HG03575 (cell line): Measurements from ENCODE around the gene MS4A6E.
A peak's percentile ranks its signal among the peaks of the same experiment; 100 is the strongest.
"Not testable (repeated sequence)": the region's sequence is repeated elsewhere in the genome, so short reads cannot be mapped to it uniquely, and the experiment has no call there.

Source experiments
- ATAC-seq: cut with Tn5 transposase; IDR thresholded peaks from one replicate; pipeline ENCODE4 v1.9.1; 2021; ENCODE audit not compliant: unreplicated experiment, insufficient number of reproducible peaks, low FRiP score; ENCODE audit errors: extremely low read depth

Gene MS4A6E

DNA sequence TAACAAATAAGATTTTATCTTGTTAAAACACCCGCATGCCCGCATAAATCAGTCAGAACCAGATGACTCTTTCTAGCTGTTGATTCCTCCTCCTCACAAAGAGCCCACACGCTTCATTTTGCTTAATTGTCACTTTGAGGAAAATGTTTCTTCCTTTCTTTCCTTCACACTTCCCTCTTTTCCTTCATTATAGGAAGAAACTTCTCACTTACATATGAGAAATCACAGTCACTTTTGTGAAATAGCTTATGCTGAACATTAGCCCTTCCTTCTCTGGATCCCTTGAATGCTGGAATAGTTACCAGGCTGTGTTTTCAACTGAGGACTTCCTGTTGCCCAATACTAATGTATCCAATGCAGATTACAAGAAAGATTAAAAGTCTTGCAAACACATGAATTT lies 5.8 kb downstream of the MS4A6E start:
- ATAC-seq = no peak

DNA sequence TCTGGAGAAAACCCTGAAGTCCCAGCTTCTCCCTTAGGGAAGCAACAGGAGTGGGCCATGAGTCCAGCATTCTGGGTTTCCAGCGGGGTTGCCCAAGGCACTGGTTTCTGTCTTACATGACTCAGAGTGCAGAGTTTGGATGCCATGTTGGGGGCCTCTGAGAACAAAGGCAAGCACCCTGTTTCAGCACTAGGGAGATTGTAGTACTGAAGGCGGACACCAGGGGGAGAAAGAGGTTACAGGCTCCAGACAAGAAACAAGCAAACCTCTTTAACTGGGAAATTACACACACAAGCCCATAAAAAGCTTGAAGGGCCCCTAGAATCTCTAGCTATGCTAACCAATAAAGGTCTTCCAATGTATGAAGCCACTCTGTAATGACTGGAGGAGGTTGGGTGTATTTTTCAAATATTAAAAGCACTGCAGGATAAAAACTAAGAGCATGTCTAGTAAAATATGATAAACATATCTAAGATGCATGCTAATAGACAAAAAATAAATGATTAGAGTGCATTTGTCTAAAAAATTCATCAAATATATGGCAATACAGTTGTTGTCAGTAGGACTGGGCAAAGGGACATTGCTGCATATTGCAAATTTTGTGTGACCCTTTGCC lies 7.1 kb downstream of the MS4A6E start:
- no peak for ATAC-seq

DNA sequence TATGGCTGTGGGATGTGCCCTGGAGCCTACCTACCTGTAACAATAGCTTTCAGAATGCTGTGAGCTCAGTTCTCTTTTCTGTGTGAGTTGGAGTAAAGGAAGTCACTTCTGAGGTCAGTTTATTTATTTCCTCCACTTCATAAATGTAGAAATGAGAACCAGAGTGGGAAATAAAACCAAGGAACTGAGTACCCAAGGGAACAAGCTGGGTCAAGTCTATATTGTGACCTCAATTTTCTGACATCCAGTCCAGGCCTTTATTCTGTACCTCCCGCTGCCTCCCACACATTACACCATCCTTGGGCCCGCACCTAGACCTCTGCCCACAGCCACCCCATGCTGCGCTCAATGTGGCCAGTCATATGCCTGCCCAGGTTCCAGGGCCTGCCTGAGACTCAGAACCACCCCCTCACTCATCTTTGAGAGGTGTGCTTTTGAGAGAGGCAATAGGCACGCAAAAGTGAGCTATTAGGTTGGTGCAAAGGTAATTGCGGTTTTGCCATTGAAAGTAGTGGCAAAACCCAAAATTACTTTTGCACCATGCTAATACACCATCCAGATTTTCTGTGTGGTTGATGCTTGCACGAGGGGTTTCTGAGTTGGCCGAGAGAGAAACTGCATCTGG lies 9.8 kb downstream of the MS4A6E start:
- no peak for ATAC-seq

DNA sequence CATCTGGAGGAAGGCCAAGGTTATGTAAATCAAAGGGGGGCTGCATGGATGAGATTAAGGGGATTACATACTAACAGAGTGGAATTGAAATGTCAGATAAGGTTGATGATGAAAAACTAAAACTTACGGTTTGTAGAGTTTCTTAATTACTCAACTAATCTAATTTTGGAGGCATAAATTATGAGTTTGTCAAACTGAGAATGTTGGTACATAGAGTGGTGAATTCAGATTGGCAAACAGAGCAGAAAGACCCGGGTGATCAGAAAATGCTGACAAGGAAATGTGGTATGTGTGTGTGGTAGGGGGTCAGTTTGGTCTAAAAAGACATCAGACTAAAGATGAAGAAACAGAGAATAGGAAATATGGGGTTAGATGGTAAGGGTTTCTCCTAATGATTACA lies 11.0 kb downstream of the MS4A6E start:
- ATAC-seq = no peak

DNA sequence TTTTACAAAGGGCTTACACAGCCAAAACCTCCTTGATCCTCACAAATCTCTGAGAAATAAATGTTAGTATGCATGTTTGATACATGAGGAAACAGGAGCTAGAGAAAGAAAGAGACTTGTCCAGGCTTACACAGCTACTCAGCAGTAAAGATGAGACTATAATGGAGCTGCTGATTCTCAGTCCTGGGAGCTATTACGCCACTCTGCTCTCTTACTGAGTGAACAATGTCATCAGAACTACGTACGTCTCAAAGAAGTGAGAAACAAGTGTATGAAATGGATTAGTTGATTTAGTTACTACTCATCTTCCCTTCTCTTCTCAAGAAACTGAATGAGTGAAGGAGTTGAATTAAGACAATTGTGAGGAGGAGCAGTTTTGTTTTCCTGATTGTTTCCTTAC lies 12.3 kb downstream of the MS4A6E start:
- ATAC-seq = no peak

DNA sequence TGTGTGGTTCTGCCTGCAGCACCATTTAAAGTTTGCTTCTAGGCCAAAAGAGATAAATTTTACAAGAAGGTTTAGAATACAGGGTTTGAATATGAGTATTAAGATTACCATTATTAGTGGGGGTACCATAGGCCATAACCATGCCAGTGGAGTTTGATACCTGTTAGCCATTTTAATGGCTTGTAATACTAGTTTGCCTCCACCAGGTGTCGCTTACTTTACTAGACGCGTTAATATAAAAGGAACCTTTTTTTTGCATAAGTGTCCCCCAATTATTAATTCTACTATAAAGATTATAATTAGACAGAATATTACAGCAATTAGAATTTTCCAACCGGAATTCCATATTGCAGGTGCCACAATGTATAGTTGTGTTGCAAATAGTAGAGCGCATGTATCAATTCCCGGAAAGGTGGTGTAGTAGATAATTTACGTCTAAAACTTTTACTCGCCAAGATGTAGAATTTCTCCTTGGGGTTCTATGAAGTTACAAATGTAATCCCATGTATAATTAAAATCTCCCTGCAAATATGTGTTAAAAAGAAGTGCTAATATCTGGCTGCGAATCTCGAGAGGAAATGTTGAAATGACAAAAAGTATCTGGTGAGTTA lies 16.1 kb downstream of the MS4A6E start:
- no peak for ATAC-seq

DNA sequence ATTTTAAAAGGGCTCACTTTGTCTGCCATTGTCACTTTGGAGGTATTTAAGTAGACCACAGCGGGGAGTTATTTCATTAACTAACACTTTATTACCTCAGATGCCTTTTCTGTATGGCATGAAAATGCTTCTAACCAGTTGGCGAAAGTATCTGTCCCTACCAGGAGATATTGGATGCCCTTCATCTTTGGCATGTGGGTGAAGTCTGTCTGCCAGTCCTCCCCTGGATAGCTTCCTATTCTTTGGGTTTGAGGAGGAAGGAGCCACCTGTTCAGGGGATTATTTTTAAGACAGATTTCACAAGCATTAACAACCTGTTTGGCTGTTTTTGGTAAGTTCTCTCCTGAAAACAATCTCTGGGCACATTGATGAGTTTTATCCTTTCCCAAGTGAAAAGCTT lies 17.1 kb downstream of the MS4A6E start:
- no peak for ATAC-seq

DNA sequence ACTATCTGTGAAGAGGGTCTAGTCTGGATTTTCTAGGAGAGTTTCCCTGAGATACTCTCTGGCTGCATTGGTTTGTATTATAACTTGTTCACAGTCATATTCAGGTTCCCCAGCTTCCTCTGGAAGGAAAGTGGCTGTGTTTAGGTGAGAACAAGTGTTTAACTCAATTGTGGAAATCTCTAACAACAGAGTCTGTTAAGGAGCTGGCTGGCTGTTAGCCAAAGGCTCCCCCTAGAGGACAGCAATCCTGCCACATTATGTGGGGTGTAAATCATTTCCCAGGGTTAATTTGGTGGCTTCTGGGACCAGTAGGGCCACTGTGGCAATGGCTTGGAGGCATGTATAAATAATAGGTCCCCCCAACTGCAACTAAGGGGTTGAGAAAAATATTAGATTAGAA lies 18.4 kb downstream of the MS4A6E start:
- no peak for ATAC-seq

DNA sequence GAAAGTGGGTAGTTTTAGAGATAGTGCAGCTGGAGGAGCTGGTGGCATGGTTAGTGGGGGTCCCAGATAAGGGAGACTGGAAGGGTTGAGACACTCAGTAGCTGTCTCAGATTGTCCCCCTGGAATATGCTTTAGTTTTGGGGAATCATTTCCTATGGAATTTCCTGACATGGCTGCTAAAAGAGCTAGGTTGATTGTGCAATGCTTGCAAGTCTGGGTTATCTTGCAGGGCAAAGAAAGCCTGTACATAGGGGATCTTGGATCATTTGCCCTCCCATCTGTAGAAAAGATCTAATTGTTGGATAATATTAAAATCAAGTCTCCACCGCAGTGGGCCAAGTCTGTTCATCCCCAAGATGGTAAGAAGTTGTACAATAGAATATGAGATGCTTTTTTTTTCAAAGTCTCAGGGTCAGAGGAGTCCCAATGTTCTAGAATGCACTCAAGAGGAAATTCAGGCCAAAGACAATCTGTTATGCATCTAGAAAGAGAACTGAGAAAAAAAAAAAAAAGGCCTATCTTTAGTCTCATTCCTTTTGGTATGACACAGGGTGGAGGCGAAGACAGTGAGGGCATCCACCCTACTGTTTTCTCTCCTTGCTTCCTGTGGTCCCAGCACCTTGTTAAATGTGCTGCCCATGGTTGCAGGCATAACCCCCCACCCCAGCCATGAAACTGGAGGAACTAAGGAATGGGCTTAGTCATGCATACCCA lies 20.2 kb downstream of the MS4A6E start:
- ATAC-seq = no peak

DNA sequence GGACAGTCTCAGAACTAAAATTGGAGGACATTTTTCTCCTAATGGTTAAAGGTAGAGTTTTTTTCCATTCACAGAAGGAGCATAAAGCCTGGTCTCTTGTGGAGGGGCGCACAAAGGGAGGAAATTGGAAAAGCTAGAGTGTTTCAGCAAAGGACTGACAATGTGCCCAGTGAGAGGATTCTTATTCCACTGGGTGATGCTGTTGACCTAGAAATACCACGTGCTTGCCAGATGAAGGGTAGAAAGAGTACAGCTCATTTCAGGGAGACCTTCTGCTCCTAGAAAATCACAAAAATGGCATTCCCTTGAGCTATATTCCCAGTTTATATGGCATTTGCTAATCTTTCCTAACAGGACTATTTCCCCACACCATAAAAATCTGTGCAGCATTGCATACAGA lies 21.1 kb downstream of the MS4A6E start:
- ATAC-seq = no peak

DNA sequence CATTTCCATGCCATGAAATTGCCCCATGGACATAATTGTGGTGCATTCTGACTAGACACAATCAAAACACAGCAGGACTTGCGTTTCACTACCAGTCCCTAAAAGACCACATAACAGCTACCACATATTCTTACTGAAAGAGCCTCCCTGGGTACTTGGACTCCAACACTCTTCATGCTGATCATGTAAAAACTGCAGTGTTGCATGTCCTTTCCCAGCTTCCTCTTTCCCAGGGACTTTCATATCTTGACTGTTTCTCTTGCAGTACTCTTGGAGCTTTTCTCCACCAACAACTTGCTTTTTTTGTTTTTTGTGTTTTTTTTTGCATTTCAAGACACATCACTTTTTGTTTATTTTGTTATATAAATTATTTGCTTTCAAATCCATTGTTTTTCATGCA lies 22.9 kb downstream of the MS4A6E start:
- no peak for ATAC-seq

DNA sequence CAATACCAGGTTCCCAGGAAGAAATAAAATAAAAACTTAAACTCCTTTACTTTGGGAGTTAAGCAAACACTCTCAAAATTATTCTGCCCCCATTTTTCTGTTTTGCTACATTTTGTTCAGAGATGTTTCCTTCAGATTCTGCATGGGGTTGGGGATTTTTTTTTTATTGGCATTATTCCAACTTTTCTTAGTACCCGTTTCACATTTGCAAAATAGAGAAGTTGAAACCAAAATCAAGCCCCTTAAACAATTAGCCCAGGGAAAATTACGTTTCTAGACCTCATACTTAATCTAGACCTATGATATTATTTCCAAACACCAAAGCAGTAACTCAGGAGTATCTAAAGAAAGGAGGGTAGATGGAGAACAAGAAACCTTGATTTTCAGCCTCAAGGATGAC lies 30.7 kb downstream of the MS4A6E start:
- ATAC-seq = no peak

DNA sequence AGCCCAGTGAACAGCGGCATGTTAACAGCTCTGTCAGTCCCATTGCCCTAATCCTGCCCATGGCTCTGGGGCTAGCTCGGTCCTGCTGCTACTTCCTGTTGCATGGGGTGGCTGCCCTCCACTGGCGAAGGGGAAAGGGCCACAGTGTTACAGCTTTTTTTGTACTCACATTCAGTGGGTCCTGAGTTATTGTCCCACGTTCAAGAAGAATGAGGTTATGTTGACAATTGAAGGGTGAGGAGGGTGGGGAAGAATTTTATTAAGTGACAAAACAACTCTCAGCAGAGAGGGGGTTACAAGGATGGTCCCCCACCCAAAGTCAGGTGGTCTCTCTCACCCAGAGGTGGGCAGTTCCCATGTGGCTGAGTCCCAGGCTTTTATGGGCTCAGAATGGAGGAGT lies 33.6 kb downstream of the MS4A6E start:
- no peak for ATAC-seq

DNA sequence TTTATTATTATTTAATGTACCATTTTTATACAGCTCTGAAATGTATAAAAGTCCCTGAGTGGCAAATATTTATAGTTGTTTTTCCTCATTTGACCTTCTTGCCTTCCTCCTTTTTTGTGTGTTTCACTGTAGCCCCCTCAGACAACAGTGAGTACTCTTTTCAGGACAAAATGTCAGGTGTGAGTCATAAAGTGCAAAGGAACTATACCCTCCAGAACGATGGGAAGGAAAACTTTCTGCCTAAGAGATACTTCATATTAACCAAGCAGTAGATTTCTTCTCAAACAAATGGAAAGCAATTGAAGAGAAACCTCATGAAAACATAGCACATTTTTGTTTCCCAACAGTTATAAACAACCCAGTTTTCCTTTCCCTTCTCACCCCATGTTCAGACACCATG lies 35.2 kb downstream of the MS4A6E start:
- ATAC-seq = no peak

DNA sequence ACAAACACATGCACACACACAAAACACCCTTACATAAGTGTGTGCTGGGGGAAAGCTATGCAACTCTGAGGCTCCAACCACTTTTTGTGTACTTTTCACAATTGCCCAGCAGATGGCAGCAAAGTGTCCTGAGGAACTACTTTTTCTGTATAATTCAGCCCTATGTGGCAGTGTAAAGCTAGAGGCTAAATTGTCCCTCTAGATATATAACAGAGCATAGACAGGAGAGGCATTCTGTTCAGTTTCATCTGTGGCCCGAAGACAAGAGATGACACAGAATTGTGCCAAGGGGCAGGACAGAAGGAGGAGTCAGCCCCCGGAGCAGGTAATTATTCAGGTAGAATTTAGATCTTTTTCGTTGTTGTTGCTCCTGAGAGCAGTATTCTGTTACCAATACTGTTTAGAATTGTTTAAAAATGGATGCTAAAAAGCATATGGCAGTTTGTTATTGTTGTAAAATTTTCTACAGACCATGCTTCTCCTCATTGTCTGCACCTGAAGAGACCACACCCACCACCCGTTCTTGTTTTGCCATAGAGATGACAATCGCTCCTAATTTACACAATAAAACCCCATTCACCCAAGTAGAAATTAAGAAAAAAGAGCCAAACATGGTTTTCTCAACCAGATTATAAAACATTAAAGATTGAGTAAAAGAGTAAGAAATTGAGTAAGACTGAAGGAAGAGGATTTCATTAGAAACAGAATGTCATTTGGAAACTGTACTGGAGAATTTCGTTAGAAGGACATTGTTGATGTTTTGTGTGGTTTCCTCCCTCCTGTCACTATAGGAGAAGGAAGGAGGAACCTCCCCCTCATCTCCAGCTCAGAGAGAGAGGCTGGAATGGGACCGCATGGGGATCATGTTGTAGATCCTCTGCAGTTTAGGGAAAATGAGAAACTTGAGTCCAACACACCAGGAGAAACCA lies 36.8 kb downstream of the MS4A6E start:
- ATAC-seq = no peak

DNA sequence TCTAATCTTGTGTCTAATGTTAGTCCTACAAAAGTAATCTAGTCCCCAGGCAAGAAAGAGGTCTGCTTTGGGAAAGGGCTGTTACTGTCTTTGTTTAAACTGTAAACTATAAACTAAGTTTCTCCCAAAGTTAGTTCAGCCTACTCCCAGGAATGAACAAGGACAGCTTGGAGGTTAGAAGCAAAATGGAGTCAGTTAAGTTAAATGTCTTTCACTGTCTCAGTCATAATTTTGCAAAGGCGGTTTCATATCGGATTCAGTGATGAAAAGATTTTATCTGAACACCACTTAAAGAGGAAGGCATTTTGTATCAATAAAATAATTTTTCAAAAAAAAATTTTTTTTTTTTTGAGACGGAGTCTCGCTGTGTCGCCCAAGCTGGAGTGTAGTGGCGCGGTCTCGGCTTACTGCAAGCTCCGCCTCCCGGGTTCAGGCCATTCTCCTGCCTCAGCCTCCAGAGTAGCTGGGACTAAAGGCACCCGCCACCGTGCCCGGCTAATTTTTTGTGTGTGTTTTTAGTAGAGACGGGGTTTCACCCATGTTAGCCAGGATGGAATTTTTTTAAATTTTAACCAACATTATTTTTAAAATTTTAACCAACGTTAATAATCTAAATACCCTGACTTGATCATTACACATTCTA lies 39.3 kb downstream of the MS4A6E start:
- not testable (repeated sequence) for ATAC-seq

DNA sequence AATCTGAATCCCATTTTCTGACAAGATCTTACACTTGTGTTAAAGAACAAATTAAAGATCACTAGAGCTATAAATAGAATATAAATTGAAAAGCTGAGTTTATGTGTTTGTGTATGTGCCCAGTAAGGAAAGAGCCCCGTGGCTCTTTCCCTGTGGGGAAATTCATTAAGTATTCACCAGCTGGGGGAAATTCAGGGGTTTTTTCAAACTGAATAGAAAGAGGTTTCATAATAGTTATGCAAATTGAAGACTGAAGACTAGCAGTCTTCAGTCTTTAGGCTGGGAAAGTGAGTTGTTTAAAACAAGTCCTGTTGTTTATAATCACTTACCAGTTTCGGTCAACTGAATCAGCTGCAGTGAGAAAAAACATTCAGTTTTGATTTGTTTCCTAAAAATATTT lies 40.0 kb downstream of the MS4A6E start:
- ATAC-seq = peak; percentile 71

DNA sequence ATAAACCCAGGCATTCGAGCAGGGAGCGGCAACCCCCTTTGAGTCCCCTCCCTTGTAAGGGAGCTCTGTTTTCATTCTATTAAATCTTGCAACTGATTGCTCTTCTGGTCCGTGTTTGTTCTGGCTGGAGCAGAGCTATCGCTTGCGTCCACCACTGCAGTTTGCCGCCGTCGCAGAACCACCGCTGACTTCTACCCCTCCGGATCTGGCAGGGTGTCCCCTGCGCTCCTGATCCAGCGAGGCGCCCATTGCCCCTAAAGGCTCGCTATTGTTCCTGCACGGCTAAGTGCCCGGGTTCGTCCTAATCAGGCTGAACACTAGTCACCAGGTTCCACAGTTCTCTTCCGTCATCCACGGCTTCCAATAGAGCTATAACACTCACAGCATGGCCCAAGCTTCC lies 40.8 kb downstream of the MS4A6E start:
- ATAC-seq = no peak
